Lung (tissue), 12 donors: ENCODE measurements around the gene AEBP1. TPM values are rescaled to one million over a fixed set of nuclear protein-coding genes. Genes with fewer than 3 reads are reported as not detected.

Source experiments
- ATAC-seq: fragments of 200-7000 bp; cut with Tn5 transposase; one replicate; pipeline ENCODE4 v1.9.1; 2020; ENCODE audit warnings: moderate number of reproducible peaks; ENCODE audit not compliant: insufficient read depth, low FRiP score
- DNase-seq, 3 donors: peaks; one replicate each; pipeline ENCODE4 v3.0.0-alpha.2; 2013 to 2017
- H3K27ac ChIP-seq, 2 donors: one replicate each; pipeline ENCODE4 v1.5.1; 2013; ENCODE audit warnings: mild to moderate bottlenecking in 2 of 2, moderate library complexity in 2 of 2, control low read depth in 1 of 2, inconsistent platforms in 1 of 2, low read depth in 1 of 2, low read length in 1 of 2
- H3K27me3 ChIP-seq, 3 donors: one replicate each; pipeline ENCODE4 v1.5.1; 2013; ENCODE audit warnings: low read length in 2 of 3; ENCODE audit not compliant: control insufficient read depth in 3 of 3, insufficient read depth in 3 of 3
- H3K36me3 ChIP-seq, 4 donors: one replicate each; pipeline ENCODE4 v1.5.1; 2013; ENCODE audit warnings: low read length in 4 of 4, mild to moderate bottlenecking in 1 of 4, moderate library complexity in 1 of 4; ENCODE audit not compliant: control insufficient read depth in 4 of 4, insufficient read depth in 4 of 4
- H3K4me1 ChIP-seq, 5 donors: one replicate each; pipeline ENCODE4 v1.5.1; 2013; ENCODE audit warnings: low read length in 5 of 5, mild to moderate bottlenecking in 2 of 5, moderate library complexity in 1 of 5; ENCODE audit not compliant: control insufficient read depth in 5 of 5, insufficient read depth in 5 of 5
- H3K4me3 ChIP-seq: one replicate; pipeline ENCODE4 v1.5.1; 2013; ENCODE audit warnings: mild to moderate bottlenecking, control low read depth, moderate library complexity
- H3K9ac ChIP-seq, 2 donors: one replicate each; pipeline ENCODE4 v1.5.1; 2013; ENCODE audit warnings: low read length in 2 of 2, control low read depth in 1 of 2; ENCODE audit not compliant: insufficient read depth in 1 of 2
- H3K9me3 ChIP-seq, 4 donors: one replicate each; pipeline ENCODE4 v1.5.1; 2013; ENCODE audit warnings: low read length in 3 of 4, mild to moderate bottlenecking in 1 of 4, moderate library complexity in 1 of 4; ENCODE audit not compliant: control insufficient read depth in 4 of 4, insufficient read depth in 3 of 4
- WGBS, 2 donors: extraction: QIAGEN DNeasy Blood & Tissue Kit; methylation state at CpG; one replicate each; pipeline ENCODE4 v1.1.7; 2013; 5-methylcytosine and 5-hydroxymethylcytosine counted together
- polyA plus RNA-seq, 2 donors: library from polyadenylated mRNA; stranded (reverse); fragments of 200-250 nt; gene quantifications; one replicate each; pipeline ENCODE4 v1.2.1, GENCODE V29; 2013
- total RNA-seq, 2 donors: library from RNA; depleted of rRNA in 1 of 2; stranded (reverse); fragments of >200 nt in 1 of 2; gene quantifications; one replicate each; pipeline ENCODE4 v1.2.1, GENCODE V29; 2014 to 2021
- TF ChIP-seq, protein P1 (sequence below): IDR thresholded peaks from 2 replicates; pipeline ENCODE4 v1.5.1; 2012; ENCODE audit warnings: mild to moderate bottlenecking; ENCODE audit errors: control extremely low read depth, extremely low read depth
- donor health status: control.
- donor health status: control.
- donor health status: Bipolar disorder and iron deficiency.
- donor health status: healthy.
- donor health status: DM: yes; HTN: yes; CAD: no.

Gene AEBP1
- total and polyA plus RNA-seq, 4 donors = 43.4 to 124 (median 68.7) TPM

DNA sequence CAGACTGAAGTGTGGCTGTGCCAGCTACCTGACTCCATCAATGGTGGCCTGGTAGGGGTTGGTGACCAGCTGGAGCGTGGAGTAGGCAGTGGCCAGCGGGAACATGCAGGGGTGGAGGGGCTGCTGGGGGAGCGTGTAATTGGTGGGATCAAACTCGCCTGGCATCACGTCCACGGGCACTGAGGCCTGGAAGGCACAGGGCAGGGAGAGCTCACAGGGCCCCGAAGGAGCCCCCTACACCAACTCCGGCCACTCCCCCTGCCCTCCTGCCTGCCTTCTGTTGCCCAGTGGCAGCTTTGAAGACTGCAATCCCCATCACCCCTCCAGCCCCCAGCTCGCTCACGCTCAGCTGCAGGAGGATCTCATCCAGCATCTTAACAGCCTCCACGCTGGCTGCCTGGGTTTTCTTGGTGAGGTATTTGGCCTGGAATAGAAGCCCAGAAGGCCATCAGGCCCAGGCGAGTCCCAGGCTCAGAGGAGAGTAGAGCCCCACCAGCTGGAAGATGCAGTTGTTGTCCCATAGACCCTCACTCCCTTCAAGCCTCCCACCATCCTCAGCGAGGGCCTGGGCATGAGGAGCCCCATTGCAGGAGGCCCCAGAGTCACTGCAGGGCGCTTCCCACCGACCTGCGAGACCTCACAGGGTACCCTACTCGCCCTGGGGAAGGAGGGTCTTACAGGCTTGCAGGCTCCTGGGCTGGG is 12.1 kb downstream of the AEBP1 start:
- peaks cover 0 to 61% (median 21%) of the 10 kb centered on the region in 4 donors for H3K36me3 ChIP-seq
- no peak overlapping the region for H3K27ac ChIP-seq
- no peak overlapping the region for H3K4me3 ChIP-seq
- TF ChIP-seq, protein P1, sequence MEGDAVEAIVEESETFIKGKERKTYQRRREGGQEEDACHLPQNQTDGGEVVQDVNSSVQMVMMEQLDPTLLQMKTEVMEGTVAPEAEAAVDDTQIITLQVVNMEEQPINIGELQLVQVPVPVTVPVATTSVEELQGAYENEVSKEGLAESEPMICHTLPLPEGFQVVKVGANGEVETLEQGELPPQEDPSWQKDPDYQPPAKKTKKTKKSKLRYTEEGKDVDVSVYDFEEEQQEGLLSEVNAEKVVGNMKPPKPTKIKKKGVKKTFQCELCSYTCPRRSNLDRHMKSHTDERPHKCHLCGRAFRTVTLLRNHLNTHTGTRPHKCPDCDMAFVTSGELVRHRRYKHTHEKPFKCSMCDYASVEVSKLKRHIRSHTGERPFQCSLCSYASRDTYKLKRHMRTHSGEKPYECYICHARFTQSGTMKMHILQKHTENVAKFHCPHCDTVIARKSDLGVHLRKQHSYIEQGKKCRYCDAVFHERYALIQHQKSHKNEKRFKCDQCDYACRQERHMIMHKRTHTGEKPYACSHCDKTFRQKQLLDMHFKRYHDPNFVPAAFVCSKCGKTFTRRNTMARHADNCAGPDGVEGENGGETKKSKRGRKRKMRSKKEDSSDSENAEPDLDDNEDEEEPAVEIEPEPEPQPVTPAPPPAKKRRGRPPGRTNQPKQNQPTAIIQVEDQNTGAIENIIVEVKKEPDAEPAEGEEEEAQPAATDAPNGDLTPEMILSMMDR = no peak
- DNase-seq = no peak
- WGBS, 2 donors = 93 to 95% methylated on average over 17 of the region's 17 CpGs
- no peak for ATAC-seq
- no peaks in the 10 kb centered on the region for H3K9me3 ChIP-seq
- H3K9ac ChIP-seq = no peak overlapping the region
- peaks cover 0 to 2% (median 0%) of the 10 kb centered on the region in 5 donors for H3K4me1 ChIP-seq
- no peaks in the 10 kb centered on the region for H3K27me3 ChIP-seq

DNA sequence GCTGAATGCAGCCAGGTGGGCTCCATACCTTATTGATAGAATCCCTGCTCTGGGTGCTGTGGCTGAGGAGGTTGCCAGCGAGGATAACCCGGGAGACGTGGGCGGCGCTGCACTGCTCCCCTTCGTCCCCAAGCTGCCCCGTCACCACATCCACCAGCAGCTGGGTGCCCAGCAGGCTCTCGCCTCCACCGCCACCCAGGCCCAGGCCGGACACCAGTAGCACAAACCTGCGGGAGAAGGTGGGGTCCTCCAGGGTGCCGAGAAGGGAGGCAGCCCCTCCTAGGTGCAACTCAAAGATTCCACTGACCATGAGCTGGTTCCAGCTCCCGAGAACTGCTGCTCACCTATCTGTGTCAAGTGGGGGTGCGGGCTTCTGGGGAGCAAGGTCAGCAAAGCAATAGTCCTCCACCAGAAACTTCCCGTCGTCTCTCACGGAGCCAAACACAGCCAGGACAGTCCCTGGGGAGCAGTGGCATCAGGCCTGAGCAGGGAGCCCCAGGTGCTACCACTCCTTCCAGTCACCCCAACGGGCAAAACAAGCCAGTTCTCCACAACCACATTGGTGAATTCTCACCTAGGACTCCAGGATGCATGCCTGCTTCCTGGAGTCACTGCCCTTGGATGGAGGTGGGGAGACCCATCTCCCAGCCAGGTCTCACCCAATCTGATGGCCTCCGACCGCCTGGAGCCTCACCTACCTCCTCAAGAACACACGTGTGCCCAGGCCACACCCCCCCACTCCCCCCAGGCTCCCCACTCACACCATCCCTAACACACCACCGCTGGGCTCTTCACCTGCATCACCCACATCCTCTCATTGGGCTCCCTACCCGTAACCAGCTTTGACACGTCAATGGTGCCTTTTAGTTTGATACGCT is 12.9 kb downstream of the AEBP1 start:
- no peak for ATAC-seq

DNA sequence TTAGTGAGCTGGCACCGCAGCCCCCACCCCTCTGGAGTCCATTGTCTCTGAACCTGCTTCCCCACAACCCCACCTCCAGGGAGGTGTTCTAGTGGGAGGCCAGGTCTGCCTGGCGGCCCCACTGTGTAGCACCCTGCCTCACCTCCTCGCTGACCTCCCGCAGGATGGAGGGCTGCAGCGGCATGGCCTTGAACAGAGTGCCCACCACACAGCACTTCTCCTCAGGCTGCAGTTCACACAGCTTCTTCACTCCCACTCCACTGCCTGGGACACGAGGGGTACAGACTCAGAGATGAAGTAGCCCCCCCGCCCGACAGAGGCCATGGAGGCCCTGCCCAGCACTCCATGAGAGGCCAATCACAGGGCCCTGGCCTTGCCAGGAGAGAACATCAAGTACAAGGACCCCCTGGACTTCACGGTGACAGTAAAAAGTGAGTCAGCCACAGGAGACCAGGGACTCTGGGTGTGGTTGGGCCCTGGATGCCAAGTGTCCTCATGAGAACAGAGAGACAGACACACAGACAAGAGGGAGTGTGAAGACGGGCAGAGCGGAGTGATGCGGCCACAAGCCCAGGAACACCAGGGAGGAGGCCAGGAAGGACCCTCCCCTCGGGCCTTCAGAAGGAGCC is 13.8 kb downstream of the AEBP1 start:
- no peak for DNase-seq
- Histone ChIP-seq H3K27ac (no peak overlapping the region), H3K9me3 (no peaks in the 10 kb centered on the region), H3K4me3 (no peak overlapping the region), H3K36me3 (peaks cover 0 to 60% (median 24%) of the 10 kb centered on the region in 4 donors), H3K9ac (no peak overlapping the region), H3K27me3 (no peaks in the 10 kb centered on the region), H3K4me1 (peaks cover 3 to 17% (median 9%) of the 10 kb centered on the region in 5 donors)
- WGBS, 2 donors = 94 to 95% methylated on average over 13 of the region's 13 CpGs
- TF ChIP-seq, protein P1 = no peak
- no peak for ATAC-seq

More for the DNA sequence above, 12.9 kb downstream of the AEBP1 start:
- peaks cover 0 to 8% (median 4%) of the 10 kb centered on the region in 5 donors for H3K4me1 ChIP-seq
- H3K36me3 ChIP-seq = peaks cover 0 to 66% (median 26%) of the 10 kb centered on the region in 4 donors
- TF ChIP-seq, protein P1 = no peak
- no peaks in the 10 kb centered on the region for H3K9me3 ChIP-seq
- H3K4me3 ChIP-seq = no peak overlapping the region
- H3K27ac ChIP-seq = no peak overlapping the region
- 93% methylated on average over 23 to 25 of the region's 25 CpGs for WGBS, 2 donors
- no peaks in the 10 kb centered on the region for H3K27me3 ChIP-seq
- DNase-seq = no peak
- H3K9ac ChIP-seq = no peak overlapping the region
